HCT116 (cell line): Measurements from ENCODE around the gene TEX12.

ENCODE experiments used
- ELF1 ChIP-seq: IDR thresholded peaks from 2 replicates; pipeline ENCODE4 v1.6.1; 2012; ENCODE audit warnings: low read depth, borderline replicate concordance
- EZH2 ChIP-seq: fragments of 200-600 bp; sonication (generic); IDR thresholded peaks from 2 replicates; pipeline ENCODE4 v1.6.1; 2017; ENCODE audit warnings: antibody characterized with exemption, mixed run types
- EZH2phosphoT487 ChIP-seq: fragments of 200-600 bp; IDR thresholded peaks from 2 replicates; pipeline ENCODE4 v1.6.1; 2018; ENCODE audit warnings: antibody characterized with exemption, borderline replicate concordance
- JUND ChIP-seq: IDR thresholded peaks from 2 replicates; pipeline ENCODE4 v1.6.1; 2012
- POLR2A ChIP-seq: IDR thresholded peaks from 2 replicates; pipeline ENCODE4 v1.7.0; 2011; ENCODE audit warnings: borderline replicate concordance; ENCODE audit not compliant: insufficient read depth, insufficient read length; ENCODE audit errors: extremely low read depth
- POLR2AphosphoS5 ChIP-seq: IDR thresholded peaks from 2 replicates; pipeline ENCODE4 v1.6.1; 2011; ENCODE audit warnings: mild to moderate bottlenecking, low read depth, low read length, moderate library complexity
- RAD21 ChIP-seq: IDR thresholded peaks from 2 replicates; pipeline ENCODE4 v1.6.1; 2012; ENCODE audit warnings: low read depth, mild to moderate bottlenecking
- YY1 ChIP-seq: IDR thresholded peaks from 2 replicates; pipeline ENCODE4 v1.6.1; 2011; ENCODE audit warnings: low read length, low read depth, moderate library complexity, mild to moderate bottlenecking; ENCODE audit not compliant: insufficient replicate concordance; ENCODE audit errors: extremely low read depth
- ZNF274 ChIP-seq: fragments of 200-500 bp; sonication (Bioruptor generic); IDR thresholded peaks from 2 replicates; pipeline ENCODE4 v1.6.1; 2014; ENCODE audit warnings: mild to moderate bottlenecking, low read depth, low read length, inconsistent platforms
- TF ChIP-seq, protein P1 (sequence below), 3 experiments: fragments of 200-600 bp in 1 of 3; sonication (generic) in 1 of 3; IDR thresholded peaks in 2 of 3; conservative IDR thresholded peaks in 1 of 3; 2 replicates each; pipeline ENCODE4 v1.5.1; 2012 to 2017; ENCODE audit warnings: low read depth in 2 of 3, low read length in 2 of 3, antibody characterized with exemption in 1 of 3, borderline replicate concordance in 1 of 3, control low read depth in 1 of 3, mild to moderate bottlenecking in 1 of 3, mixed read lengths in 1 of 3, mixed run types in 1 of 3, moderate library complexity in 1 of 3; ENCODE audit not compliant: insufficient read depth in 1 of 3
- TF ChIP-seq, protein P2 (sequence below): IDR thresholded peaks from 2 replicates; pipeline ENCODE4 v1.6.1; 2012
- TF ChIP-seq, protein P3 (sequence below): IDR thresholded peaks from 2 replicates; pipeline ENCODE4 v1.6.1; 2012; ENCODE audit warnings: low read depth
- TF ChIP-seq, protein P4 (sequence below): IDR thresholded peaks from 2 replicates; pipeline ENCODE4 v1.6.1; 2012
- TF ChIP-seq, protein P5 (sequence below): IDR thresholded peaks from 2 replicates; pipeline ENCODE4 v1.6.1; 2011; ENCODE audit warnings: mild to moderate bottlenecking, low read length, moderate library complexity; ENCODE audit not compliant: insufficient replicate concordance; ENCODE audit errors: extremely low read depth

DNA sequence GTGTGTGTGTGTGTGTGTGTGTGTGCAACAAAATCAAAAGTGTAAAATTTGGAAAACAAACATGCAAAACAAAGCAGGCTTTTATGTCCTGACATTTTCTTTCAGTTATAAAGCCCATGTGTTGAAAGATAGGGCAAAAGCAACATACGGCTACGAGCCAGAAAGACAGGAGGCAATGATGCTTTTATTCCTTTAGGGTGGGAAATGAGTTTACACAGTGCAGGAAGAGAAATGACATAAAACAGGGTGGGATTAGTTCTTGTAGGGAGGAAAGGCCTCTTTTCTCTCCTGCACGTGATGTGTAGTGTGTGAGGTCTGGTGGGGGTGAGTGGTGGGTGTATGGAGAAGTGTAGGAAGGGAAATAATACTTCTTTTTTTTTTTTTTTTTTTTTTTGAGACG lies 32.7 kb upstream of the TEX12 start:
- TF ChIP-seq, protein P1, sequence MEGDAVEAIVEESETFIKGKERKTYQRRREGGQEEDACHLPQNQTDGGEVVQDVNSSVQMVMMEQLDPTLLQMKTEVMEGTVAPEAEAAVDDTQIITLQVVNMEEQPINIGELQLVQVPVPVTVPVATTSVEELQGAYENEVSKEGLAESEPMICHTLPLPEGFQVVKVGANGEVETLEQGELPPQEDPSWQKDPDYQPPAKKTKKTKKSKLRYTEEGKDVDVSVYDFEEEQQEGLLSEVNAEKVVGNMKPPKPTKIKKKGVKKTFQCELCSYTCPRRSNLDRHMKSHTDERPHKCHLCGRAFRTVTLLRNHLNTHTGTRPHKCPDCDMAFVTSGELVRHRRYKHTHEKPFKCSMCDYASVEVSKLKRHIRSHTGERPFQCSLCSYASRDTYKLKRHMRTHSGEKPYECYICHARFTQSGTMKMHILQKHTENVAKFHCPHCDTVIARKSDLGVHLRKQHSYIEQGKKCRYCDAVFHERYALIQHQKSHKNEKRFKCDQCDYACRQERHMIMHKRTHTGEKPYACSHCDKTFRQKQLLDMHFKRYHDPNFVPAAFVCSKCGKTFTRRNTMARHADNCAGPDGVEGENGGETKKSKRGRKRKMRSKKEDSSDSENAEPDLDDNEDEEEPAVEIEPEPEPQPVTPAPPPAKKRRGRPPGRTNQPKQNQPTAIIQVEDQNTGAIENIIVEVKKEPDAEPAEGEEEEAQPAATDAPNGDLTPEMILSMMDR (IDR thresholded peaks at IDR 0.05 in 2 of 3, conservative IDR thresholded peaks at IDR 0.05 in 1 of 3; ENCODE audit: borderline replicate concordance in 1 of 3, insufficient read depth in 1 of 3, low read depth in 2 of 3, low read length in 2 of 3) = no peak
- no peak for TF ChIP-seq POLR2A
- TF ChIP-seq ELF1 = no peak
- no peak for TF ChIP-seq EZH2
- TF ChIP-seq, protein P2, sequence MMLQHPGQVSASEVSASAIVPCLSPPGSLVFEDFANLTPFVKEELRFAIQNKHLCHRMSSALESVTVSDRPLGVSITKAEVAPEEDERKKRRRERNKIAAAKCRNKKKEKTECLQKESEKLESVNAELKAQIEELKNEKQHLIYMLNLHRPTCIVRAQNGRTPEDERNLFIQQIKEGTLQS = no peak
- no peak for TF ChIP-seq YY1
- no peak for TF ChIP-seq JUND
- no peak for TF ChIP-seq RAD21
- no peak for TF ChIP-seq POLR2AphosphoS5
- TF ChIP-seq, protein P3, sequence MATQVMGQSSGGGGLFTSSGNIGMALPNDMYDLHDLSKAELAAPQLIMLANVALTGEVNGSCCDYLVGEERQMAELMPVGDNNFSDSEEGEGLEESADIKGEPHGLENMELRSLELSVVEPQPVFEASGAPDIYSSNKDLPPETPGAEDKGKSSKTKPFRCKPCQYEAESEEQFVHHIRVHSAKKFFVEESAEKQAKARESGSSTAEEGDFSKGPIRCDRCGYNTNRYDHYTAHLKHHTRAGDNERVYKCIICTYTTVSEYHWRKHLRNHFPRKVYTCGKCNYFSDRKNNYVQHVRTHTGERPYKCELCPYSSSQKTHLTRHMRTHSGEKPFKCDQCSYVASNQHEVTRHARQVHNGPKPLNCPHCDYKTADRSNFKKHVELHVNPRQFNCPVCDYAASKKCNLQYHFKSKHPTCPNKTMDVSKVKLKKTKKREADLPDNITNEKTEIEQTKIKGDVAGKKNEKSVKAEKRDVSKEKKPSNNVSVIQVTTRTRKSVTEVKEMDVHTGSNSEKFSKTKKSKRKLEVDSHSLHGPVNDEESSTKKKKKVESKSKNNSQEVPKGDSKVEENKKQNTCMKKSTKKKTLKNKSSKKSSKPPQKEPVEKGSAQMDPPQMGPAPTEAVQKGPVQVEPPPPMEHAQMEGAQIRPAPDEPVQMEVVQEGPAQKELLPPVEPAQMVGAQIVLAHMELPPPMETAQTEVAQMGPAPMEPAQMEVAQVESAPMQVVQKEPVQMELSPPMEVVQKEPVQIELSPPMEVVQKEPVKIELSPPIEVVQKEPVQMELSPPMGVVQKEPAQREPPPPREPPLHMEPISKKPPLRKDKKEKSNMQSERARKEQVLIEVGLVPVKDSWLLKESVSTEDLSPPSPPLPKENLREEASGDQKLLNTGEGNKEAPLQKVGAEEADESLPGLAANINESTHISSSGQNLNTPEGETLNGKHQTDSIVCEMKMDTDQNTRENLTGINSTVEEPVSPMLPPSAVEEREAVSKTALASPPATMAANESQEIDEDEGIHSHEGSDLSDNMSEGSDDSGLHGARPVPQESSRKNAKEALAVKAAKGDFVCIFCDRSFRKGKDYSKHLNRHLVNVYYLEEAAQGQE = no peak
- TF ChIP-seq, protein P4, sequence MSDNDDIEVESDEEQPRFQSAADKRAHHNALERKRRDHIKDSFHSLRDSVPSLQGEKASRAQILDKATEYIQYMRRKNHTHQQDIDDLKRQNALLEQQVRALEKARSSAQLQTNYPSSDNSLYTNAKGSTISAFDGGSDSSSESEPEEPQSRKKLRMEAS = no peak
- TF ChIP-seq EZH2phosphoT487 = no peak
- TF ChIP-seq, protein P5, sequence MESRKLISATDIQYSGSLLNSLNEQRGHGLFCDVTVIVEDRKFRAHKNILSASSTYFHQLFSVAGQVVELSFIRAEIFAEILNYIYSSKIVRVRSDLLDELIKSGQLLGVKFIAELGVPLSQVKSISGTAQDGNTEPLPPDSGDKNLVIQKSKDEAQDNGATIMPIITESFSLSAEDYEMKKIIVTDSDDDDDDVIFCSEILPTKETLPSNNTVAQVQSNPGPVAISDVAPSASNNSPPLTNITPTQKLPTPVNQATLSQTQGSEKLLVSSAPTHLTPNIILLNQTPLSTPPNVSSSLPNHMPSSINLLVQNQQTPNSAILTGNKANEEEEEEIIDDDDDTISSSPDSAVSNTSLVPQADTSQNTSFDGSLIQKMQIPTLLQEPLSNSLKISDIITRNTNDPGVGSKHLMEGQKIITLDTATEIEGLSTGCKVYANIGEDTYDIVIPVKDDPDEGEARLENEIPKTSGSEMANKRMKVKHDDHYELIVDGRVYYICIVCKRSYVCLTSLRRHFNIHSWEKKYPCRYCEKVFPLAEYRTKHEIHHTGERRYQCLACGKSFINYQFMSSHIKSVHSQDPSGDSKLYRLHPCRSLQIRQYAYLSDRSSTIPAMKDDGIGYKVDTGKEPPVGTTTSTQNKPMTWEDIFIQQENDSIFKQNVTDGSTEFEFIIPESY = no peak
- no peak for TF ChIP-seq ZNF274
